ENCODE measurements around the gene PITPNC1. TPM values are rescaled to one million over a fixed set of nuclear protein-coding genes. Genes with fewer than 3 reads are reported as not detected.
"Not testable (repeated sequence)": the region's sequence is repeated elsewhere in the genome, so short reads cannot be mapped to it uniquely, and the experiment has no call there.

The PITPNC1 gene
- polyA plus RNA-seq, 1 of the 3 experiments (the other 2 are of a cell fraction), result 18.4 TPM

DNA sequence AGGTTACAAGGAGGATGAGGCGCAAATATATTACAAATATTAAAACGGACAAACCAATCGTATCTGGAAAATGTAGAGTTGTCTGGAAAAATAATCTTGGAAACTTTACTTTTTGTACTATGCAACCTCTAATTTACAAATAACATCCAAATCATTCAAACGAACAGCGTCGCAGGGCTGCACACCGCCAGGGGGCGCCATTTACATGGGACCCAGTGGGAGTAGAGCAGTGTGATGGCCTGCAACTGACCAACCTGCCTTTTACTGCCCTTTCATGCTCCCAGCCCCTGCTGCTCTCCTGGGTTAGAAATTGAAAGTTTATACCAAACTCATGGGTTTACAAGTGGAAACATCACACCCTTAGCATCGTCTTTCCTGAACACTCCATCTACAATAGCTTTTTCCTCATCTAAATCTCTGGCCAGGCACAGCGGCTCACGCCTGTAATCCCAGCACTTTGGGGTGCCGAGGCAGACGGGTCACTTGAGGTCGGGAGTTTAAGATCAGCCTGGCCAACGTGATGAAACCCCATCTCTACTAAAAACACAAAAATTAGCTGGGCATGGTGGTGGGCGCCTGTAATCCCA is 10.0 kb downstream of the PITPNC1 start (continued):
- no peak for TF ChIP-seq FOXJ3 (CRISPR knock-in tag; IDR thresholded peaks at IDR 0.05)
- no peak for TF ChIP-seq CHD2 (IDR thresholded peaks at IDR 0.05; ENCODE audit: low read length, partially characterized antibody)
- 0 out of 2 replicates have a peak, but pooled peaks have one; percentile 22 for TF ChIP-seq RFX5 (IDR thresholded peaks at IDR 0.05; ENCODE audit: low read length)
- TF ChIP-seq, protein P1, sequence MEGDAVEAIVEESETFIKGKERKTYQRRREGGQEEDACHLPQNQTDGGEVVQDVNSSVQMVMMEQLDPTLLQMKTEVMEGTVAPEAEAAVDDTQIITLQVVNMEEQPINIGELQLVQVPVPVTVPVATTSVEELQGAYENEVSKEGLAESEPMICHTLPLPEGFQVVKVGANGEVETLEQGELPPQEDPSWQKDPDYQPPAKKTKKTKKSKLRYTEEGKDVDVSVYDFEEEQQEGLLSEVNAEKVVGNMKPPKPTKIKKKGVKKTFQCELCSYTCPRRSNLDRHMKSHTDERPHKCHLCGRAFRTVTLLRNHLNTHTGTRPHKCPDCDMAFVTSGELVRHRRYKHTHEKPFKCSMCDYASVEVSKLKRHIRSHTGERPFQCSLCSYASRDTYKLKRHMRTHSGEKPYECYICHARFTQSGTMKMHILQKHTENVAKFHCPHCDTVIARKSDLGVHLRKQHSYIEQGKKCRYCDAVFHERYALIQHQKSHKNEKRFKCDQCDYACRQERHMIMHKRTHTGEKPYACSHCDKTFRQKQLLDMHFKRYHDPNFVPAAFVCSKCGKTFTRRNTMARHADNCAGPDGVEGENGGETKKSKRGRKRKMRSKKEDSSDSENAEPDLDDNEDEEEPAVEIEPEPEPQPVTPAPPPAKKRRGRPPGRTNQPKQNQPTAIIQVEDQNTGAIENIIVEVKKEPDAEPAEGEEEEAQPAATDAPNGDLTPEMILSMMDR (IDR thresholded peaks at IDR 0.05), result peak; percentile 100
- 0 out of 2 replicates have a peak, but pooled peaks have one; percentile 3 for TF ChIP-seq NRF1 (IDR thresholded peaks at IDR 0.05; ENCODE audit: low read depth, low read length)
- TF ChIP-seq, protein P2, sequence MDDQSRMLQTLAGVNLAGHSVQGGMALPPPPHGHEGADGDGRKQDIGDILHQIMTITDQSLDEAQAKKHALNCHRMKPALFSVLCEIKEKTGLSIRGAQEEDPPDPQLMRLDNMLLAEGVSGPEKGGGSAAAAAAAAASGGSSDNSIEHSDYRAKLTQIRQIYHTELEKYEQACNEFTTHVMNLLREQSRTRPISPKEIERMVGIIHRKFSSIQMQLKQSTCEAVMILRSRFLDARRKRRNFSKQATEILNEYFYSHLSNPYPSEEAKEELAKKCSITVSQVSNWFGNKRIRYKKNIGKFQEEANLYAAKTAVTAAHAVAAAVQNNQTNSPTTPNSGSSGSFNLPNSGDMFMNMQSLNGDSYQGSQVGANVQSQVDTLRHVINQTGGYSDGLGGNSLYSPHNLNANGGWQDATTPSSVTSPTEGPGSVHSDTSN (IDR thresholded peaks at IDR 0.05), result no peak
- no peak for TF ChIP-seq YY1 (IDR thresholded peaks at IDR 0.05; ENCODE audit: low read depth)
- TF ChIP-seq GABPA (IDR thresholded peaks at IDR 0.05; ENCODE audit: low read depth), result no peak
- TF ChIP-seq TEAD4 (IDR thresholded peaks at IDR 0.05; ENCODE audit: borderline replicate concordance, insufficient read depth), result no peak
- TF ChIP-seq, protein P3, sequence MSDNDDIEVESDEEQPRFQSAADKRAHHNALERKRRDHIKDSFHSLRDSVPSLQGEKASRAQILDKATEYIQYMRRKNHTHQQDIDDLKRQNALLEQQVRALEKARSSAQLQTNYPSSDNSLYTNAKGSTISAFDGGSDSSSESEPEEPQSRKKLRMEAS (IDR thresholded peaks at IDR 0.05; ENCODE audit: low read depth), result no peak
- TF ChIP-seq TAF1 (IDR thresholded peaks at IDR 0.05; ENCODE audit: borderline replicate concordance, low read depth, low read length), result no peak
- TF ChIP-seq RXRA (IDR thresholded peaks at IDR 0.05; ENCODE audit: borderline replicate concordance, low read depth), result no peak
- TF ChIP-seq EP300 (IDR thresholded peaks at IDR 0.05; ENCODE audit: borderline replicate concordance in 1 of 2, low read depth in 1 of 2, low read length in 1 of 2), result no peak
- TF ChIP-seq POLR2AphosphoS5 (IDR thresholded peaks at IDR 0.05; ENCODE audit: low read depth, low read length), result no peak
- TF ChIP-seq ELF1 (IDR thresholded peaks at IDR 0.05), result no peak
- TF ChIP-seq, protein P4, sequence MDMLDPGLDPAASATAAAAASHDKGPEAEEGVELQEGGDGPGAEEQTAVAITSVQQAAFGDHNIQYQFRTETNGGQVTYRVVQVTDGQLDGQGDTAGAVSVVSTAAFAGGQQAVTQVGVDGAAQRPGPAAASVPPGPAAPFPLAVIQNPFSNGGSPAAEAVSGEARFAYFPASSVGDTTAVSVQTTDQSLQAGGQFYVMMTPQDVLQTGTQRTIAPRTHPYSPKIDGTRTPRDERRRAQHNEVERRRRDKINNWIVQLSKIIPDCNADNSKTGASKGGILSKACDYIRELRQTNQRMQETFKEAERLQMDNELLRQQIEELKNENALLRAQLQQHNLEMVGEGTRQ (IDR thresholded peaks at IDR 0.05; ENCODE audit: borderline replicate concordance, low read depth, low read length), result no peak
- TF ChIP-seq MXI1 (IDR thresholded peaks at IDR 0.05; ENCODE audit: low read depth, low read length), result 0 out of 2 replicates have a peak, but pooled peaks have one; percentile 14
- TF ChIP-seq EZH2phosphoT487 (IDR thresholded peaks at IDR 0.05; ENCODE audit: borderline replicate concordance, low read depth), result no peak
- no peak for TF ChIP-seq TCF12 (IDR thresholded peaks at IDR 0.05)
- peak; percentile 97 for TF ChIP-seq RAD21 (IDR thresholded peaks at IDR 0.05; ENCODE audit: low read length)
- no peak for TF ChIP-seq FOSL2 (IDR thresholded peaks at IDR 0.05; ENCODE audit: borderline replicate concordance, low read depth)
- TF ChIP-seq MEF2A (IDR thresholded peaks at IDR 0.05; ENCODE audit: borderline replicate concordance, low read depth), result no peak

DNA sequence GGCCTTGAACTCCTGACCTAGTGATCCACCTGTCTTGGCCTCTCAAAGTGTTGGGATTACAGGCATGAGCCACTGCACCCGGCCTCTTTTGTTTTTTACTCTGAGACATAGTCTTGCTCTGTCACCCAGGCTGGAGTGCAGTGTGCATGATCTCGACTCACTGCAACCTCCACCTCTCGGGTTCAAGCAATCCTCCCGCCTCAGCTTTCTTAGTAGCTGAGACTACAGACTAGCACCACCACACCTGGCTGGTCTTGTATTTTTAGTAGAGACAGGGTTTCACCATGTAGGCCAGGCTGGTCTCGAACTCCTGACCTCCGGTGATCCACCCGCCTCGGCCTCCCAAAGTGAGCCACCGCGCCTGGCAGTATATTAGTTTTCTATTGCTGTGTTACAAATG is 11.5 kb downstream of the PITPNC1 start:
- H3K4me2 ChIP-seq; H3K27me3 ChIP-seq (ENCODE audit: insufficient read depth): not testable (repeated sequence)
- CTCF ChIA-PET, result interaction anchor here (0.6 to 7.3 kb wide), 13 partner anchors 12 to 301 kb away, joined by 3 to 234 read pairs (median 9); partner anchors contain the start of gene PITPNC1

More for the DNA sequence above, 11.5 kb downstream of the PITPNC1 start:
- DNase-seq; H3K9me3 ChIP-seq; H3K9me2 ChIP-seq; POLR2A ChIA-PET; H3K36me3 ChIP-seq (replicated peaks in 1 of 2; ENCODE audit: control insufficient read depth in 1 of 2, insufficient read depth in 2 of 2, low read length in 1 of 2); H4K20me1 ChIP-seq (ENCODE audit: insufficient read depth); H3K9ac ChIP-seq; H2AFZ ChIP-seq (ENCODE audit: low read depth); H3K27ac ChIP-seq (ENCODE audit: low read depth in 2 of 2, low read length in 1 of 2); H3K4me3 ChIP-seq (ENCODE audit: low read depth in 2 of 2, low read length in 1 of 2): not testable (repeated sequence)
- Histone ChIP-seq H3K4me1 (ENCODE audit: control insufficient read depth in 1 of 2, insufficient read depth in 2 of 2, low read depth in 1 of 2, low read length in 1 of 2) (peaks cover 11 to 17% of the 10 kb centered on the region in 2 experiments), H3F3A (replicated peaks; ENCODE audit: insufficient read depth) (peaks cover 21% of the 10 kb centered on the region), H3K79me2 (ENCODE audit: insufficient read depth) (peaks cover 78% of the 10 kb centered on the region)
- 93% methylated on average over 10 of the region's 10 CpGs for WGBS (ENCODE audit: low lambda C conversion rate)
